HG03571 (cell line): ENCODE data around the gene MTHFD1L.
A peak's percentile ranks its signal among the peaks of the same experiment; 100 is the strongest.
"Not testable (repeated sequence)": the region's sequence is repeated elsewhere in the genome, so short reads cannot be mapped to it uniquely, and the experiment has no call there.

Experiments
- ATAC-seq: cut with Tn5 transposase; IDR thresholded peaks from one replicate; pipeline ENCODE4 v1.9.1; 2021; ENCODE audit not compliant: unreplicated experiment

MTHFD1L gene

GRCh38 chr6:150865406-150866146 is at the start of gene MTHFD1L:
Gene MTHFD1L, plus strand, starts transcription at chr6:150865702. Its CDS starts 121 bp downstream, at chr6:150865823.
- ATAC-seq = peak; percentile 71

DNA sequence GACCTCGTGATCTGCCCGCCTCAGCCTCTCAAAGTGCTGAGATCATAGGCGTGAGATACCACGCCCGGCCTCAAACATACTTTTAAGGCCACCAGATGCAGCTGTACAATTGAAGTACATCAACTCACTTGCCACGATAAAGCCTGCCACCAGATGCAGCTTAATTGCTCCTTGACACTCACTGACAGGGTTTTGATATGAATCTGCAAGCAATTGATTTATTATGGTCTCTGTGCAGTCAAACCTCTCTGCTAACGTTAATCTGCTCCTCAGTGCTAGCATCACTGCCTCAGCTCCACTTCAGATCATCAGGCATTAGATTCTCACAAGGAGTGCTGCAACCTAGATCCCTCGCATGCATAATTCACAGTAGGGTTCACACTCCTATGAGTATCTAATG is 48.9 kb upstream of the MTHFD1L start:
- ATAC-seq = not testable (repeated sequence)

- ATAC-seq = no peak
These were observed 42.6 kb upstream of the MTHFD1L start for GRCh38 chr6:150822932-150823331.

DNA sequence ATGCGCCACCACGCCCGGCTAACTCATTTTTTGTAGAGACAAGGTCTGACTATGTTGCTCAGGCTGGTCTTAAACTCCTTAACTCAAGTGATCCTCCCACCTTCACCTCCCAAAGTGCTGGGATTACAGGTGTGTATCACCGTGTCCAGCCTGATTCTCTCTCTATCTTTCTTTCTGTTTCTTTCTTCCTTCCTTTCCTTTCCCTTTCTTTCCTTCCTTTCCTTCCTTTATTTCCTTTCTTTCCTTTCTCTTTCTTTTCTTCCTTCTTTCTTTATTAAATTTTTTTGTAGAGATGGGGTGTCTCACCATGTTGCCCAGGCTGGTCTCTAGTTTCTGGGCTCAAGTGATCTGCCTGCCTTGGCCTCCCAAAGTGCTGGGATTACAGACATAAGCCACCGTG is 38.7 kb upstream of the MTHFD1L start:
- ATAC-seq = no peak

DNA sequence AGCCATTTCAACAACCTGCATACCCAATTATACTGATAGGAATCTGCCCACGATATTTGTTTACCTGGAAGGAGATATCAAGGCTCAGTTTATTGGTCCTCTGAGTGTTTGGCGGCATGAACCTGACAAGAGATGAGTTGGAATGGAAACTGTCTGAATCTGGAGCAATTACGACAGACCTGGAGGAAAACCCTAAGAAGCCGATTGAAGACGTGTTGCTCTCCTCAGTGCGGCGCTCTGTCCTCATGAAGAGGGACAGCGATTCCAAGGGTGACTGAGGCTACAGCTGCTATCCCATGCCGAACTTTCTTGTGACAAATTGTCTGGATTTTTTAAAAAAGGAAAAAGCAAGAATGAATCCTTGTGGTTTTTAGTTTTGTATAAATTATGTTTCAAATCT is 37.4 kb upstream of the MTHFD1L start:
- not testable (repeated sequence) for ATAC-seq

- no peak for ATAC-seq
These were observed 34.9 kb upstream of the MTHFD1L start for GRCh38 chr6:150830439-150831165.

- ATAC-seq = no peak
These were observed 33.9 kb upstream of the MTHFD1L start for GRCh38 chr6:150831577-150831976.

- no peak for ATAC-seq
These were observed 29.9 kb upstream of the MTHFD1L start for GRCh38 chr6:150835620-150836019.

GRCh38 chr6:150840185-150840584 is 25.3 kb upstream of the MTHFD1L start:
- no peak for ATAC-seq

GRCh38 chr6:150841189-150841588 is 24.3 kb upstream of the MTHFD1L start:
- no peak for ATAC-seq

GRCh38 chr6:150841697-150842096 is 23.8 kb upstream of the MTHFD1L start:
- no peak for ATAC-seq

DNA sequence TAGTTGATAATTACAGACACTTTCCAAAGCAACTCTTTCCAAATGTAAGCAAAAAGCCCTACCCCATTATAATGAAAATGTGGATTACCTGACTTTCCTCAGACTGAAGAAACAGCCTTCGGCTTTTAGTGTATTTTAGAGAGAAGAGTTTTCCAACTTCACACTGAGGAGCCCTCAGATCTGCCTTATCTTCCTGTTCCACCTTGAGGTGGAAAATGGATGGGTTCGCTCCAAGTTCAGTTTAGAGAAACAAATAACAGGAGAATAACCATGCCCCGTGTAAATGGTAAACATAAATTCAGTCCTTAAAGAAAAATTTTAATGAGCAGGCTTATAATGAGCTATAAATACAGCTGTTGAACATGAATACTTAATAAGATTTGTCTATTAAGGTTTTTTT is 21.1 kb upstream of the MTHFD1L start:
- ATAC-seq = no peak

DNA sequence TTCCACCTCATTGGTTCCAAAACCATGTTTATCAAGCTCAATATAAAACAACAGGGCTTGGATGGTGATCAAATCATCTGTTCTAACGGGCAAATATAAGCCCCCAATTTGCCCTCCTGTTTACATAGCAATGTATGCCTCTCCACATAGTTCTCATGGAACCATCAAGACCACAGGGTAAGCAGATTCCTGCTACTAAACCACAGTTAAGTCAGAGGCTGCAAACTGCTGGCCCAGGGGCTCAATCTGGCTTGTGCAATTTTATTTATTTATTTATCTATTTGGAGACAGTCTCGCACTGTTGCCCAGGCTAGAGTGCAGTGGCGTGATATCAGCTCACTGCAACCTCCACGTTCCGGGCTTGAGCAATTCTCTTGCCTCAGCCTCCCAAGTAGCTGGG is 18.9 kb upstream of the MTHFD1L start:
- no peak for ATAC-seq

- no peak for ATAC-seq
These were observed 17.1 kb upstream of the MTHFD1L start for GRCh38 chr6:150848400-150848799.

- not testable (repeated sequence) for ATAC-seq
These were observed 11.1 kb upstream of the MTHFD1L start for GRCh38 chr6:150854392-150854791.

GRCh38 chr6:150855171-150855570 is 10.3 kb upstream of the MTHFD1L start:
- not testable (repeated sequence) for ATAC-seq

DNA sequence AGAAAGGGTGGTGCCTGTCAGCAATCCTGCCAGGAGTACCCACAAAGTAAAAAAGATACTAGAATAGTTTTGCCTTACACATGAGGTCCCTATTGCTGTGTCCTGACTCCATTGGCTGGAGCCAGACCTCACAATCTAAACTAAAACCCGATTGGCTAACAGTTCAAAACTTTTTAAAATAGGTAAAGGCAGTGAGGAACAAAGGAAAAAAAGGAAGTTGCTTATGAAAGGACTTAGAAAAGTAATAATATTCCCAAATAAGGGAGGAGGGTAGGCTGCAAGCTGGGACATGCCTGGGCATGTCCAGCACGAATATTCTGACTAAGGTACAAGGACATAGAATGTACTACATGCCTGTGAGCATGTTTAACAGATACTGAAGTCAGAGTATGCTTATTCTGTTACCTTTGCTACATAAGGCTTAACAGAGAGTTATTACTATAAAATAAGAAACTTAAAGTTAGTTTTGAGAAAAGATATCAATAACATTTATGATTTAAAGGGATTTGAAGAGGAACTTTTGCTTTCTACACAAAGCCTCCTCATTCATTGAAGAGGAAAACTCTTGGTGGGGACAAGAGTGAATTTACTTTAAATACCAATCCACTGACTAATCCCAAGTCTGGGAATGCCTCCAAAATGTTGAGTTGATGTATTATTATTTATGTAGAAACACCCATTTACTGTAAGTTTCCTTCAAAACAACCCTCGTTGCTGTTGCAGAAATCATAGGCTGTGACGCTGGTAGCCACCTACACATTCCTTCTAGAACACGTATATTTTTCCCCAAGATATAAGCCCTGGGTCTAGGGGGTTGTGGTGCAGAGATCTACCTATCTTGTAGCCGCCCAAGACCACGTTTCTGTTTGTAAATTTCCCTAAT is 8.2 kb upstream of the MTHFD1L start:
- ATAC-seq = no peak

GRCh38 chr6:150857945-150858308 is 7.6 kb upstream of the MTHFD1L start:
- no peak for ATAC-seq

GRCh38 chr6:150861448-150862168 is 3.9 kb upstream of the MTHFD1L start:
- not testable (repeated sequence) for ATAC-seq

GRCh38 chr6:150863213-150863928 is 2.1 kb upstream of the MTHFD1L start:
- no peak for ATAC-seq
